Gastrocnemius medialis (tissue), 4 donors: ENCODE measurements around the gene IFI30.

Experiments used
- POLR2A ChIP-seq, 2 donors: fragments of 450-650 bp; IDR thresholded peaks; one replicate each; pipeline ENCODE4 v1.6.1; 2017; ENCODE audit warnings: antibody characterized with exemption in 2 of 2, mild to moderate bottlenecking in 2 of 2, moderate library complexity in 2 of 2
- TF ChIP-seq, protein P1 (sequence below), 5 experiments: fragments of 450-650 bp in 3 of 5; fragments of 200-600 bp in 2 of 5; sonication (generic) in 2 of 5; IDR thresholded peaks in 4 of 5; conservative IDR thresholded peaks in 1 of 5; 1 replicate in 4 of 5; 2 replicates in 1 of 5; pipeline ENCODE4 v1.5.1; 2016 to 2019; ENCODE audit warnings: antibody characterized with exemption in 5 of 5, mild to moderate bottlenecking in 3 of 5, moderate library complexity in 3 of 5

- no peak for TF ChIP-seq POLR2A (IDR thresholded peaks at IDR 0.05)
- TF ChIP-seq, protein P1, sequence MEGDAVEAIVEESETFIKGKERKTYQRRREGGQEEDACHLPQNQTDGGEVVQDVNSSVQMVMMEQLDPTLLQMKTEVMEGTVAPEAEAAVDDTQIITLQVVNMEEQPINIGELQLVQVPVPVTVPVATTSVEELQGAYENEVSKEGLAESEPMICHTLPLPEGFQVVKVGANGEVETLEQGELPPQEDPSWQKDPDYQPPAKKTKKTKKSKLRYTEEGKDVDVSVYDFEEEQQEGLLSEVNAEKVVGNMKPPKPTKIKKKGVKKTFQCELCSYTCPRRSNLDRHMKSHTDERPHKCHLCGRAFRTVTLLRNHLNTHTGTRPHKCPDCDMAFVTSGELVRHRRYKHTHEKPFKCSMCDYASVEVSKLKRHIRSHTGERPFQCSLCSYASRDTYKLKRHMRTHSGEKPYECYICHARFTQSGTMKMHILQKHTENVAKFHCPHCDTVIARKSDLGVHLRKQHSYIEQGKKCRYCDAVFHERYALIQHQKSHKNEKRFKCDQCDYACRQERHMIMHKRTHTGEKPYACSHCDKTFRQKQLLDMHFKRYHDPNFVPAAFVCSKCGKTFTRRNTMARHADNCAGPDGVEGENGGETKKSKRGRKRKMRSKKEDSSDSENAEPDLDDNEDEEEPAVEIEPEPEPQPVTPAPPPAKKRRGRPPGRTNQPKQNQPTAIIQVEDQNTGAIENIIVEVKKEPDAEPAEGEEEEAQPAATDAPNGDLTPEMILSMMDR (IDR thresholded peaks at IDR 0.05 in 4 of 5, conservative IDR thresholded peaks at IDR 0.05 in 1 of 5): no peak
Observed at GRCh38 chr19:18202397-18202777, 28.8 kb downstream of the IFI30 start.
